Osteoblast (primary cell): ENCODE results near the gene UFC1. TPM values are rescaled to one million over a fixed set of nuclear protein-coding genes. Genes with fewer than 3 reads are reported as not detected.

Experiments used
- DNase-seq: peaks from one replicate; pipeline ENCODE4 v3.0.0; 2011; ENCODE audit warnings: low spot score, mixed read lengths; ENCODE audit not compliant: insufficient read length; ENCODE audit errors: missing footprints
- H2AFZ ChIP-seq: 2 replicates; pipeline ENCODE4 v1.6.0; 2011; ENCODE audit warnings: mild to moderate bottlenecking, low read length
- H3K27ac ChIP-seq: 2 replicates; pipeline ENCODE4 v1.5.1; 2011; ENCODE audit warnings: mild to moderate bottlenecking, low read depth, low read length, moderate library complexity
- H3K27me3 ChIP-seq: 2 replicates; pipeline ENCODE4 v1.6.0; 2012; ENCODE audit warnings: mild to moderate bottlenecking, control low read depth, inconsistent platforms, low read length, moderate library complexity; ENCODE audit not compliant: insufficient read depth
- H3K36me3 ChIP-seq: 2 replicates; pipeline ENCODE4 v1.5.1; 2011; ENCODE audit warnings: mild to moderate bottlenecking, low read length, control low read depth, moderate library complexity; ENCODE audit not compliant: insufficient read depth
- H3K4me1 ChIP-seq: 2 replicates; pipeline ENCODE4 v1.5.1; 2011; ENCODE audit warnings: mild to moderate bottlenecking, low read length, control low read depth, moderate library complexity; ENCODE audit not compliant: insufficient read depth
- H3K4me2 ChIP-seq: 2 replicates; pipeline ENCODE4 v1.6.0; 2011; ENCODE audit warnings: mild to moderate bottlenecking, low read length; ENCODE audit not compliant: insufficient read depth
- H3K4me3 ChIP-seq: fragments of 200-600 bp; sonication (generic); 3 replicates; pipeline ENCODE4 v1.5.1; 2012; ENCODE audit warnings: mild to moderate bottlenecking, low read length, inconsistent platforms; ENCODE audit not compliant: insufficient read depth
- H3K79me2 ChIP-seq: 2 replicates; pipeline ENCODE4 v1.6.0; 2012; ENCODE audit warnings: mild to moderate bottlenecking, low read length, control low read depth, inconsistent platforms; ENCODE audit not compliant: insufficient read depth
- H3K9me3 ChIP-seq: 2 replicates; pipeline ENCODE4 v1.5.1; 2011; ENCODE audit warnings: low read depth, low read length, control low read depth
- H4K20me1 ChIP-seq: 2 replicates; pipeline ENCODE4 v1.6.0; 2012; ENCODE audit warnings: mild to moderate bottlenecking, low read length, control low read depth; ENCODE audit not compliant: insufficient read depth
- total RNA-seq: library from RNA; depleted of rRNA; stranded (reverse); fragments of >200 nt; gene quantifications from 2 replicates; pipeline ENCODE4 v1.2.3, GENCODE V29; 2012
- TF ChIP-seq, protein P1 (sequence below): IDR thresholded peaks from 2 replicates; pipeline ENCODE4 v1.5.1; 2011; ENCODE audit warnings: mild to moderate bottlenecking, low read depth, low read length, moderate library complexity; ENCODE audit errors: extremely low read depth

Gene UFC1
- total RNA-seq, 1 donor, result 95.2 TPM

DNA sequence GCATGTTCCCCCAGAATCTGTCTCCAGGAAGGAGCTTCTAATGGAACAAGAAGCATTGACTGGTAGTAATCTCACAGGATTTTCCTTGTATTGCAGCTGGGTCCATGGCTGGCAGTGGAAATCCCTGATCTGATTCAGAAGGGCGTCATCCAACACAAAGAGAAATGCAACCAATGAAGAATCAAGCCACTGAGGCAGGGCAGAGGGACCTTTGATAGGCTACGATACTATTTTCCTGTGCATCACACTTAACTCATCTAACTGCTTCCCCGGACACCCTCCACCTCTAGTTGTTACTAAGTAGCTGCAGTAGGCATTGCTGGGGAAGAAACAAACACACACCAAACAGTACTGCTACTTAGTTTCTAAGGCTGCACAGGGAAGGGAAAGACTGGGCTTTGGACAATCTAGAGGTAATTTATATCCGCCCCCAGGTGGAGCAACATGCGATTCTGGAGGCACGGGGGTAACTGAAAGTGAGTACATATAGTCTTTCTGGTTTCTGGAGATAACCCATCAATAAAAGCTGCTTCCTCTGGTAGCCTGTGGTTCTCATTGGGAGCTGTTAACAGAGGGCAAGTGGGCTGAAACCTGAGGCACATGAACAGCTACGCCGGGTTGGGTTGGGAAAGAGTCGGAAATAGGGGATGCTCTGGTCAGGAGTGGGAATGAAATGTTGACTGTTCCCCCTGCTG is 4.7 kb downstream of the UFC1 start:
- Histone ChIP-seq H3K36me3 (peaks cover 31% of the 10 kb centered on the region), H2AFZ (peak overlapping the region; percentile 99)

DNA sequence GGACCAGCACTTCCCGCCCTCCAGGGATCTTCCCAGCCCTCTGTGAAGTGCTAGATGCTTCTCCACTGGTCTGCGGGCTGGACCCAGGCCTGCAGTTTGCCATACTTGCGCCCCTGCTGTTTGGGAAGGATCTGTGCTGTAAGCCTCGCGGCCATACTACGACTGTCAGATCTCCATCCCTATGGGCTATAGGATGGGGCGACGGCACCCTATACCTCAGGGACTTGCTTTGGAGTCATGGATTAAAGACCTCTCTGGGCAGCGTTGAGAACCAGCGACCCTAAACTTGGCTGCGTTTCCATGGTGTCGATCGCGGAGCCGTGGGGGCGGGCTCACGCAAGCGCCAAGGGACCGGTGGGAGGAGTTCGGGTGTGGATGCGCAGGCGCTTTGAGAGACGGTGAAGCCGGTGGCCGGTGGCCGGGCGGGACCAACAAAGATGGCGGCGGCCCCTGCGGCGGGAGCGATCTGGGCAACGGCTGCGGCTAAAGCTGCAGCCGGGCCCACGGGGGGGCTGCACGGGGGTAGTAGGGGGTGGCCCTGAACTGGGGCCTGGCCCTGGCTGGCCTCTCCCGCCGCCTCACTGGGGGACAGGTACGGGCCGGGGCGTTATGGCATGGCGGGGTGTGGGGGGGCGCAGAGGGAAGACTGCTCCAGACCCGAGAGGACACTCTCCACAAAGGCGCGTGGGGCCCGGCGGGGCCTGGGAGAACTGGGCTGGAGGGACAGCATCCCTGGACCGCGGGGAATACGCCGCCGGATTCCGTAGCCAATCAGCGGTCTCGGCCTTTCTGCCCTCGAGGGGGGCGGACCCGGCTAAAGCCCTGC is 5.5 kb downstream of the UFC1 start, which contains the start of gene USP21:
Gene USP21, plus strand, starts transcription at position 414 of the 826 bp plus-strand sequence. CDS start 1,141 bp downstream, outside the sequence.
- Histone ChIP-seq H3K27me3 (no peaks in the 10 kb centered on the region), H3K36me3 (peaks cover 39% of the 10 kb centered on the region), H3K4me1 (peaks cover 18% of the 10 kb centered on the region), H3K79me2 (peaks cover 34% of the 10 kb centered on the region), H2AFZ (peak within 1 kb of the TSS; percentile 99), H3K4me3 (peak within 1 kb of the TSS; percentile 91), H4K20me1 (no peaks in the 10 kb centered on the region), H3K9me3 (no peaks in the 10 kb centered on the region), H3K27ac (peak within 1 kb of the TSS; percentile 93), H3K4me2 (peak within 1 kb of the TSS; percentile 90)
- peak; percentile 99 for DNase-seq
- TF ChIP-seq, protein P1, sequence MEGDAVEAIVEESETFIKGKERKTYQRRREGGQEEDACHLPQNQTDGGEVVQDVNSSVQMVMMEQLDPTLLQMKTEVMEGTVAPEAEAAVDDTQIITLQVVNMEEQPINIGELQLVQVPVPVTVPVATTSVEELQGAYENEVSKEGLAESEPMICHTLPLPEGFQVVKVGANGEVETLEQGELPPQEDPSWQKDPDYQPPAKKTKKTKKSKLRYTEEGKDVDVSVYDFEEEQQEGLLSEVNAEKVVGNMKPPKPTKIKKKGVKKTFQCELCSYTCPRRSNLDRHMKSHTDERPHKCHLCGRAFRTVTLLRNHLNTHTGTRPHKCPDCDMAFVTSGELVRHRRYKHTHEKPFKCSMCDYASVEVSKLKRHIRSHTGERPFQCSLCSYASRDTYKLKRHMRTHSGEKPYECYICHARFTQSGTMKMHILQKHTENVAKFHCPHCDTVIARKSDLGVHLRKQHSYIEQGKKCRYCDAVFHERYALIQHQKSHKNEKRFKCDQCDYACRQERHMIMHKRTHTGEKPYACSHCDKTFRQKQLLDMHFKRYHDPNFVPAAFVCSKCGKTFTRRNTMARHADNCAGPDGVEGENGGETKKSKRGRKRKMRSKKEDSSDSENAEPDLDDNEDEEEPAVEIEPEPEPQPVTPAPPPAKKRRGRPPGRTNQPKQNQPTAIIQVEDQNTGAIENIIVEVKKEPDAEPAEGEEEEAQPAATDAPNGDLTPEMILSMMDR, result peak; percentile 50

More for the DNA sequence above, 4.7 kb downstream of the UFC1 start:
- peaks cover 18% of the 10 kb centered on the region for H3K4me1 ChIP-seq
- H3K4me2 ChIP-seq, result peak overlapping the region; percentile 90
- H3K27ac ChIP-seq, result peak overlapping the region; percentile 93
- no peaks in the 10 kb centered on the region for H3K27me3 ChIP-seq
- no peak for DNase-seq
- no peaks in the 10 kb centered on the region for H4K20me1 ChIP-seq
- TF ChIP-seq, protein P1, result no peak
- peaks cover 37% of the 10 kb centered on the region for H3K79me2 ChIP-seq
- peak overlapping the region; percentile 91 for H3K4me3 ChIP-seq
- no peaks in the 10 kb centered on the region for H3K9me3 ChIP-seq

DNA sequence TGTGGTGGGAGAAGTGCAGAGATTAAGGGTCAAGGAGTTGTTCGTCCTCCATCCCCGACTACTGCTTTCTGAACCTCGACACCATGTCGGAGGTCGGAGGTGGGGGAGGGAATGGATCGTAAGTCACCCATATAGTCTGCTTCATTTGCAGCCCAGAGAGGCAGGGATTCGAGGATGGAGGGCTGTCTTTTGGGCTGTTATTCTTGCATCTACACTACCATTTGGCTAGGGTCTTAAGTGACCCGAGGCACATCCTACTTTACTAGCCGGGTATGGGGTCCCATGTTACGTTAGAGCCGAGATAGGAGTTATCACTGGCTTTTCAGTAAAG is 6.1 kb downstream of the UFC1 start:
- H3K79me2 ChIP-seq, result peaks cover 29% of the 10 kb centered on the region
- no peaks in the 10 kb centered on the region for H3K27me3 ChIP-seq
- TF ChIP-seq, protein P1, result no peak
- peaks cover 15% of the 10 kb centered on the region for H3K4me1 ChIP-seq
- H3K4me3 ChIP-seq, result peak overlapping the region; percentile 91
- H3K9me3 ChIP-seq, result no peaks in the 10 kb centered on the region
- H3K4me2 ChIP-seq, result peak overlapping the region; percentile 90
- no peak for DNase-seq
- no peaks in the 10 kb centered on the region for H4K20me1 ChIP-seq
- H3K27ac ChIP-seq, result peak overlapping the region; percentile 93
- H3K36me3 ChIP-seq, result peaks cover 45% of the 10 kb centered on the region
- H2AFZ ChIP-seq, result peak overlapping the region; percentile 80

DNA sequence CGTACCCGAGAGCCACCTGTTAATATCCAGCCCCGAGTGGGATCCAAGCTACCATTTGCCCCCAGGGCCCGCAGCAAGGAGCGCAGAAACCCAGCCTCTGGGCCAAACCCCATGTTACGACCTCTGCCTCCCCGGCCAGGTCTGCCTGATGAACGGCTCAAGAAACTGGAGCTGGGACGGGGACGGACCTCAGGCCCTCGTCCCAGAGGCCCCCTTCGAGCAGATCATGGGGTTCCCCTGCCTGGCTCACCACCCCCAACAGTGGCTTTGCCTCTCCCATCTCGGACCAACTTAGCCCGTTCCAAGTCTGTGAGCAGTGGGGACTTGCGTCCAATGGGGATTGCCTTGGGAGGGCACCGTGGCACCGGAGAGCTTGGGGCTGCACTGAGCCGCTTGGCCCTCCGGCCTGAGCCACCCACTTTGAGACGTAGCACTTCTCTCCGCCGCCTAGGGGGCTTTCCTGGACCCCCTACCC is 6.9 kb downstream of the UFC1 start:
- peak; percentile 15 for DNase-seq
- H3K79me2 ChIP-seq, result peaks cover 22% of the 10 kb centered on the region
- no peaks in the 10 kb centered on the region for H3K9me3 ChIP-seq
- peaks cover 48% of the 10 kb centered on the region for H3K36me3 ChIP-seq
- H3K27ac ChIP-seq, result no peak overlapping the region
- no peak overlapping the region for H3K4me3 ChIP-seq
- no peaks in the 10 kb centered on the region for H3K27me3 ChIP-seq
- H3K4me1 ChIP-seq, result peaks cover 20% of the 10 kb centered on the region
- peak overlapping the region; percentile 90 for H3K4me2 ChIP-seq
- H4K20me1 ChIP-seq, result no peaks in the 10 kb centered on the region
- TF ChIP-seq, protein P1, result no peak
- H2AFZ ChIP-seq, result no peak overlapping the region
